CD8-positive, alpha-beta memory T cell (primary cell): ENCODE results near the gene ABCC4. TPM values are rescaled to one million over a fixed set of nuclear protein-coding genes. Genes with fewer than 3 reads are reported as not detected.
A peak's percentile ranks its signal among the peaks of the same experiment; 100 is the strongest.
"Not testable (repeated sequence)": the region's sequence is repeated elsewhere in the genome, so short reads cannot be mapped to it uniquely, and the experiment has no call there.

ENCODE experiments used
- CTCF ChIA-PET: fragments of 350-600 bp; sonication (Branson Sonifier 250); formaldehyde crosslinking; loops from one replicate; lab custom pipeline; 2021; ENCODE audit warnings: antibody characterized with exemption; lab: Charles Lee
- POLR2A ChIA-PET: fragments of 350-600 bp; sonication (Branson Sonifier 250); formaldehyde crosslinking; loops from one replicate; lab custom pipeline; 2021; ENCODE audit warnings: antibody characterized with exemption; lab: Charles Lee
- DNase-seq, 5 donors: peaks; one replicate each; pipeline versions ENCODE4 v3.0.0 to v3.0.0-alpha.2; 2020 to 2022; ENCODE audit warnings: mixed read lengths in 1 of 5
- H3K27ac ChIP-seq: one replicate; pipeline ENCODE4 v1.7.0; 2013; ENCODE audit warnings: low read depth, mild to moderate bottlenecking, low read length, moderate library complexity
- H3K27me3 ChIP-seq: 2 replicates; pipeline ENCODE4 v1.7.0; 2013; ENCODE audit warnings: low read length, mild to moderate bottlenecking; ENCODE audit not compliant: insufficient read depth, poor library complexity, severe bottlenecking
- H3K36me3 ChIP-seq: 2 replicates; pipeline ENCODE4 v1.7.0; 2013; ENCODE audit warnings: mild to moderate bottlenecking, low read length, moderate library complexity; ENCODE audit not compliant: insufficient read depth
- H3K4me1 ChIP-seq: 2 replicates; pipeline ENCODE4 v1.7.0; 2013; ENCODE audit warnings: mild to moderate bottlenecking, low read length, moderate library complexity; ENCODE audit not compliant: insufficient read depth
- H3K4me3 ChIP-seq: 2 replicates; pipeline ENCODE4 v1.7.0; 2013; ENCODE audit warnings: mild to moderate bottlenecking, low read length
- H3K9me3 ChIP-seq: 2 replicates; pipeline ENCODE4 v1.7.0; 2013; ENCODE audit warnings: mild to moderate bottlenecking, low read length
- H3K27ac Mint-ChIP-seq, 8 donors: one replicate each; pipeline ENCODE4 v1.8.0; 2020 to 2021; ENCODE audit warnings: mixed read lengths in 8 of 8, mild to moderate bottlenecking in 6 of 8, inconsistent platforms in 3 of 8, moderate library complexity in 3 of 8
- H3K27me3 Mint-ChIP-seq, 2 donors: one replicate each; pipeline ENCODE4 v1.8.0; 2020 to 2021; ENCODE audit warnings: mixed read lengths in 2 of 2, mild to moderate bottlenecking in 1 of 2, moderate library complexity in 1 of 2
- H3K36me3 Mint-ChIP-seq, 3 donors: one replicate each; pipeline ENCODE4 v1.8.0; 2020 to 2021; ENCODE audit warnings: mixed read lengths in 3 of 3, inconsistent platforms in 1 of 3, mild to moderate bottlenecking in 1 of 3
- H3K4me1 Mint-ChIP-seq, 3 donors: one replicate each; pipeline ENCODE4 v1.8.0; 2020 to 2021; ENCODE audit warnings: mixed read lengths in 3 of 3, inconsistent platforms in 1 of 3, mild to moderate bottlenecking in 1 of 3
- H3K4me3 Mint-ChIP-seq, 7 donors: one replicate each; pipeline ENCODE4 v1.8.0; 2020 to 2021; ENCODE audit warnings: mixed read lengths in 7 of 7, mild to moderate bottlenecking in 6 of 7, moderate library complexity in 4 of 7, inconsistent platforms in 2 of 7
- H3K9me3 Mint-ChIP-seq, 5 donors: one replicate each; pipeline ENCODE4 v1.8.0; 2020 to 2022; ENCODE audit warnings: mixed read lengths in 5 of 5, mild to moderate bottlenecking in 3 of 5, moderate library complexity in 2 of 5, inconsistent platforms in 1 of 5
- polyA plus RNA-seq: library from polyadenylated mRNA; unstranded; fragments of 300-500 nt; fragmentation: Illumina TruSeq; gene quantifications from one replicate; pipeline ENCODE4 v1.2.3, GENCODE V29; 2021
- total RNA-seq, 2 experiments: library from RNA; stranded (reverse); gene quantifications; one replicate each; pipeline ENCODE4 v1.2.3, GENCODE V29; 2021

ABCC4 gene
- total and polyA plus RNA-seq, 3 experiments from 2014 or later, result 3.0 to 12.5 (median 11.2) TPM

DNA sequence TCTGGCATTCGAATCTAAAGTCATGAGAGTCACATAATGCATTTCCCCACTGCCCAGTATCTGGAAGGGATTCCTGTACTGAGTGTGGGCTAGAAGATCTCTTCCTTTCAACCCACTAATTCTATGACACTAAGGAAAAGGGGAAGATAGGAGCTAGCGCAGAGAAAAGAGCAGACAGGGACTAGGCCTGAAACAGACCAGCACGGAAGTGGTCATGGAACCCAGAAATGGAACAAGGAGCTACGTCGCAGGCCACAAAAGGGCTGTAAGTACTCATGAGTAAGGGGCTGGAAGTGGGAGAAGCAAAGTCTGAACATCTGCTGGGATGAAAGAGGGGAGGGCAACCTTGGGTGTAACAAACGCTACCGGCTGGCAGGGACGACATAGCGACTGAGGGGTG lies 8.6 kb downstream of the ABCC4 start:
- Mint-ChIP-seq H3K36me3 (peaks cover 0 to 5% (median 3%) of the 10 kb centered on the region in 3 donors), H3K27me3 (no peaks in the 10 kb centered on the region), H3K4me1 (peaks cover 3 to 10% (median 9%) of the 10 kb centered on the region in 3 donors), H3K27ac (peak overlapping the region in 2 of 8 donors; percentile 29 to 83), H3K9me3 (no peaks in the 10 kb centered on the region), H3K4me3 (no peak overlapping the region)
- DNase-seq, result no peak
- H3K36me3 ChIP-seq, result no peaks in the 10 kb centered on the region
- H3K9me3 ChIP-seq, result no peaks in the 10 kb centered on the region
- H3K4me3 ChIP-seq, result no peak overlapping the region
- H3K27me3 ChIP-seq, result no peaks in the 10 kb centered on the region
- POLR2A ChIA-PET, result no interaction called here
- no peaks in the 10 kb centered on the region for H3K4me1 ChIP-seq
- H3K27ac ChIP-seq, result no peak overlapping the region
- CTCF ChIA-PET, result no interaction called here

DNA sequence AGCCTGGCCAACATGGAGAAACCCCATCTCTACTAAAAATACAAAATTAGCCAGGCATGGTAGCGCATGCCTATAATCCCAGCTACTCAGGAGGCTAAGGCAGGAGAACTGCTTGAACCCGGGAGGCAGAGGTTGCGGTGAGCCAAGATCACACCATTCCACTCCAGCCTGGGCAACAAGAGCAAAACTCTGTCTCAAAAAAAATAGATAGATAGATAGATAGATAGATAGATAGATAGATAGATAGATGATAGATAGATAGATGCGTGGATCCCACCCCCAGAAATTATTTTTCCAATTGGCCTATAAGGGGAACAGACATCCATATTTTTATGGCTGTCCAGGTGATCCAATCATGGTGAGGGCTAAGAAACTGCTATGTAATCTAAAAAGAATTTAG lies 11.3 kb downstream of the ABCC4 start:
- H3K4me1 ChIP-seq, H3K36me3 Mint-ChIP-seq, H3K27me3 ChIP-seq, H3K9me3 ChIP-seq, H3K27me3 Mint-ChIP-seq, H3K4me3 ChIP-seq, H3K4me1 Mint-ChIP-seq, H3K27ac ChIP-seq, CTCF ChIA-PET, DNase-seq, H3K36me3 ChIP-seq, POLR2A ChIA-PET, H3K9me3 Mint-ChIP-seq, H3K27ac Mint-ChIP-seq, H3K4me3 Mint-ChIP-seq: not testable (repeated sequence)

DNA sequence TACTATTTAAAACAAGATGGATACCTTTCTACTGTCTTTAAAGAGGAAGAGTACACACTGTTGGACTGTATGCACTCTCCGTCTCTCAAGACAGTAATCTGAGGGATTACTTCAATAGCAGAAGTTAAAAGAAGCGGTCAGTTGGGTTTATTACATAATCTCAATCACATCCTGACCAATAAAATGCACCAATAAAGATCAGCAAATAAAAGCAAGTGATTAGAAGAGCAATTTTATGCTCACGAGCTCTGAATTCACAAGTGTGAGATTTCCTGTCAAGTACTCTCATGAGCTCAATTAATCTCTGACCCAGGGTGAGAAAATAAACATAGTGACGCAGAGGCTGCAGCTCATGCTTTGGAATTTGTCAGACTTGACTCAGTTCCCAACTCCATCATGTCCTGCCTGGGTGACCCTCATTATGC lies 12.2 kb downstream of the ABCC4 start:
- Mint-ChIP-seq H3K4me3 (no peak overlapping the region), H3K36me3 (peaks cover 0 to 5% (median 3%) of the 10 kb centered on the region in 3 donors), H3K4me1 (peaks cover 0 to 5% (median 3%) of the 10 kb centered on the region in 3 donors), H3K27me3 (no peaks in the 10 kb centered on the region), H3K9me3 (no peaks in the 10 kb centered on the region), H3K27ac (no peak overlapping the region)
- H3K9me3 ChIP-seq, result no peaks in the 10 kb centered on the region
- POLR2A ChIA-PET, result no interaction called here
- H3K4me3 ChIP-seq, result no peak overlapping the region
- H3K4me1 ChIP-seq, result no peaks in the 10 kb centered on the region
- H3K27me3 ChIP-seq, result no peaks in the 10 kb centered on the region
- CTCF ChIA-PET, result no interaction called here
- no peak for DNase-seq
- no peaks in the 10 kb centered on the region for H3K36me3 ChIP-seq
- no peak overlapping the region for H3K27ac ChIP-seq

DNA sequence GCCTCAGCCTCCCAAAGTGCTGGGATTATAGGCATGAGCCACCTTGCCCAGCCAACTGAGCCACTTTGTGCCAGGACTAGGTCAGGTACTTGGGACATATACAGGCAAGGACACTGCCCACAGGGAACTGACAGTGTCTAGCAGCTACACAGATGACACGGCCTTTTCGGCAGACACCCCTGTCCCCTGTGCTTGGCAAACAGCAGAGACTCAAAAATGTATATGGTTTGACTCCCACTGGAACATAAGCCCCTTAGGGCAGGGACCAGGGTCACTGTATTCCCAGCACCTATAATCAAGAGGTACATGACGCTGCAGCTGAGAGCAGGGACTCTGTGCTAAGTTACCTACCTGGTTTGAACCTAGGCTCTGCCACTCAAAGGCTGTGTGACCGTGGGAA lies 16.8 kb downstream of the ABCC4 start:
- H3K9me3 Mint-ChIP-seq, result no peaks in the 10 kb centered on the region
- no peaks in the 10 kb centered on the region for H3K27me3 Mint-ChIP-seq
- no peaks in the 10 kb centered on the region for H3K27me3 ChIP-seq
- H3K27ac ChIP-seq, result no peak overlapping the region
- no peak overlapping the region for H3K4me3 ChIP-seq
- no peaks in the 10 kb centered on the region for H3K36me3 Mint-ChIP-seq
- no peak overlapping the region for H3K4me3 Mint-ChIP-seq
- POLR2A ChIA-PET, result no interaction called here
- H3K9me3 ChIP-seq, result no peaks in the 10 kb centered on the region
- H3K36me3 ChIP-seq, result no peaks in the 10 kb centered on the region
- H3K4me1 Mint-ChIP-seq, result peaks cover 0 to 8% (median 4%) of the 10 kb centered on the region in 3 donors
- DNase-seq, result no peak
- CTCF ChIA-PET, result interaction anchor here (2.2 kb wide), 1 partner anchor 13 kb away, joined by 7 read pairs; no protein-coding TSS in a partner anchor
- H3K4me1 ChIP-seq, result no peaks in the 10 kb centered on the region
- no peak overlapping the region for H3K27ac Mint-ChIP-seq

DNA sequence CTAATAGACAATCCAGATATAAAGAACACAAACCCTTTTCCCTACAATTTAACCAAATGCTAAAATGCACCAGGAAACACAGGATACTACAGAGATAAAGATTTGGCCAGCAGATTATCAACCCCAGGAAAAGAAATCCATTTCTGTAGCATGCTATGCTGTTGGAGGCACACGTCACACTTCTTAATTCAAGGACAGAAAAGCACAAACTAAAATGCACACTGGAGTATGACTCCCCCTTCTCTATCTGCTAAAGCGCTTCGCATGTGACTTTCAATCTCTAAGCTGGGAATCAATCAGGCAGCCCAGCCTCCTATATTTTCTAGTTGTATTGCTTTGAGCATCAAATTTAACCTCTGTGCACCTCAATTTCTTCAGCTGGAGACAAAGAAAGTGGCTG lies 22.2 kb downstream of the ABCC4 start:
- Mint-ChIP-seq H3K27ac (peak overlapping the region in 1 of 8 donors; percentile 36), H3K4me3 (no peak overlapping the region), H3K27me3 (no peaks in the 10 kb centered on the region), H3K4me1 (peaks cover 4 to 15% (median 6%) of the 10 kb centered on the region in 3 donors), H3K9me3 (no peaks in the 10 kb centered on the region), H3K36me3 (peaks cover 0 to 3% (median 0%) of the 10 kb centered on the region in 3 donors)
- H3K36me3 ChIP-seq, result no peaks in the 10 kb centered on the region
- no peaks in the 10 kb centered on the region for H3K9me3 ChIP-seq
- ChIA-PET POLR2A (no interaction called here), CTCF (no interaction called here)
- no peak overlapping the region for H3K27ac ChIP-seq
- DNase-seq, result no peak
- no peaks in the 10 kb centered on the region for H3K27me3 ChIP-seq
- H3K4me3 ChIP-seq, result no peak overlapping the region
- H3K4me1 ChIP-seq, result no peaks in the 10 kb centered on the region

DNA sequence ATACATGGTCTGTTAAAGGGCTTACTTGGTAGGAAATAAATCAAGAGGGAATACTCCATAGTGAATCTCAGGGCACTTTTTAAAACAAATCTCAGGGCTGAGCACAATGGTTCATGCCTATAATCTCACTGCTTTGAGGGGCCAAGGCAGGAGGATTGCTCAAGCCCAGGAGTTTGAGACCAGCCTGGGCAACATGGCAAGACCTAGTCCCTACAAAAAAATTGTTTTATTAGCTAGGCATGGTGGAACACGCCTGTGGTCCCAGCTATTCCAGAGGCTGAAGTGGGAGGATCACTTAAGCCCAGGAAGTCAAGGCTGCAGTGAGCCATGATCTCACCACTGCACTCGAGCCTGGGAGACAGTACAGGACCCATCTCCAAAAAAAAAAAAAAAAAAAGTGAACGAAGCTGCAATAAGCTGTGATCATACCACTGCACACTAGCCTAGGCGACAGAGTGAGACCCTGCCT lies 25.2 kb downstream of the ABCC4 start:
- no peak overlapping the region for H3K27ac ChIP-seq
- H3K9me3 Mint-ChIP-seq, result no peaks in the 10 kb centered on the region
- DNase-seq, result no peak
- peaks cover 4 to 11% (median 6%) of the 10 kb centered on the region in 3 donors for H3K4me1 Mint-ChIP-seq
- no peaks in the 10 kb centered on the region for H3K9me3 ChIP-seq
- CTCF ChIA-PET, result interaction anchor here (0.7 to 0.9 kb wide), 2 partner anchors 24 to 84 kb away, joined by 3 read pairs; no protein-coding TSS in a partner anchor
- no peak overlapping the region for H3K27ac Mint-ChIP-seq
- no peaks in the 10 kb centered on the region for H3K27me3 ChIP-seq
- no peaks in the 10 kb centered on the region for H3K36me3 ChIP-seq
- H3K4me3 Mint-ChIP-seq, result no peak overlapping the region
- no peaks in the 10 kb centered on the region for H3K27me3 Mint-ChIP-seq
- POLR2A ChIA-PET, result no interaction called here
- peaks cover 0 to 3% (median 0%) of the 10 kb centered on the region in 3 donors for H3K36me3 Mint-ChIP-seq
- no peak overlapping the region for H3K4me3 ChIP-seq
- no peaks in the 10 kb centered on the region for H3K4me1 ChIP-seq

DNA sequence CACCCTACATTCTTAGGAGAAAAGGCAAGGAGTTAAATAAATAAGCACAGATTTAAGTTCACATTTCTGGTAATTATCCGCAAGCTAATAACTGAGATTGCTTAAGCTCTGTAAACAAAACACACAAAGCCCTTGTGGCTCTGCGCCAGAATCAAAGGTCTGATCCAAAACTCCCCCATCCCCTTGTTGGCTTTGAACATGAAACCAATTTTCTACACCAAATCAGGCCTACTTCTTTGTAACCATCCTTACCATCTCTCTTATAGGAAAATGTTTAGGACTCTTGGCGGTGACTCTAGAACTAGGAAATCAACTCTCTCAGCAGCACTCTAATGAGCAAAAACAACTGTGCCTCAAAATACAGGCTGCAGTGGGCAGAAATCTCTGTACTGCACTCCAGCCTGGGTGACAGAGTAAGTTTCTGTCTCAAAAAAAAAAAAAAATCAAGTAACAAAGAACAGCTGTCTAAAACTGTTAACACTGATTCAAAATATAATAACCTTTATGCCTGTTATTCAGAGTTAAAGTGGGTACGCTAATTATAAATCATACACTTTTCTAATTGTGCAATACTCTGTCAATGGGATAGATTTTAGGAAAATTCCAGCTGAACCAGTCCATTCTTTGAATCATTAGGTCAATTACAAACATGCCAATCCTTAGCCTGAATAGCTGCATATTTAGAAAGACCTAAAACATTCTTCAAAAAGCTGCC lies 25.8 kb downstream of the ABCC4 start:
- H3K27ac ChIP-seq, result no peak overlapping the region
- Mint-ChIP-seq H3K27me3 (no peaks in the 10 kb centered on the region), H3K4me1 (peaks cover under 1 to 11% (median 6%) of the 10 kb centered on the region in 3 donors), H3K27ac (no peak overlapping the region), H3K36me3 (peaks cover 0 to 3% (median 0%) of the 10 kb centered on the region in 3 donors), H3K4me3 (no peak overlapping the region), H3K9me3 (no peaks in the 10 kb centered on the region)
- POLR2A ChIA-PET, result no interaction called here
- no peaks in the 10 kb centered on the region for H3K27me3 ChIP-seq
- CTCF ChIA-PET, result interaction anchor here (0.7 to 0.9 kb wide), 2 partner anchors 24 to 84 kb away, joined by 3 read pairs; no protein-coding TSS in a partner anchor
- DNase-seq, result no peak
- H3K9me3 ChIP-seq, result no peaks in the 10 kb centered on the region
- no peaks in the 10 kb centered on the region for H3K36me3 ChIP-seq
- no peak overlapping the region for H3K4me3 ChIP-seq
- H3K4me1 ChIP-seq, result no peaks in the 10 kb centered on the region

DNA sequence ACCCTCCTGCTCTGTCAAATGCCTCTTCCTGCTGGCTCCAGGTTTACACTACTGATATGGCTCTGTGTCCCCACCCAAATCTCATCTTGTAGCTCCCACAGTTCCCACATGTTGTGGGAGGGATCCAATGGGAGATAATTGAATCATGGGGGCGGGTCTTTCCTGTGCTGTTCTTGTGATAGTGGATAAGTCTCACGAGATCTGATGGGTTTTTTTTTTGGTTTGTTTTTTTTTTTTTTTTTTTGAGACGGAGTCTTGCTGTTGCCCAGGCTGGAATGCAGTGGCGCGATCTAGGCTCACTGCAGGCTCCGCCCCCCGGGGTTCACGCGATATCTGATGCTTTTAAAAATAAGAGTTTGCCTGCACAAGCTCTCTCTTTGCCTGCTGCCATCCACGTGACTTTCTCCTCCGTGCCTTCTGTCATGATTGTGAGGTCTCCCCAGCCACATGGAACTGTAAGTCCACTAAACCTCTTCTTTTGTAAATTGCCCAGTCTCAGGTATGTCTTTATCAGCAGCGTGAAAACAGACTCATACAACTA lies 27.6 kb downstream of the ABCC4 start:
- CTCF ChIA-PET, H3K36me3 ChIP-seq: not testable (repeated sequence)

More for the DNA sequence above, 27.6 kb downstream of the ABCC4 start:
- H3K9me3 Mint-ChIP-seq, H3K27ac Mint-ChIP-seq, H3K4me3 ChIP-seq, H3K27me3 ChIP-seq, H3K27me3 Mint-ChIP-seq, H3K36me3 Mint-ChIP-seq, DNase-seq, POLR2A ChIA-PET, H3K4me1 ChIP-seq, H3K4me3 Mint-ChIP-seq, H3K9me3 ChIP-seq: not testable (repeated sequence)
- H3K4me1 Mint-ChIP-seq, result peaks cover 8 to 10% (median 8%) of the 10 kb centered on the region in 3 donors
- peak overlapping the region; percentile 32 for H3K27ac ChIP-seq
